Activated T-cell treated with anti-CD3 and anti-CD28 coated beads for 24 hours (primary cell): ENCODE data around the gene KIF18B.
A peak's percentile ranks its signal among the peaks of the same experiment; 100 is the strongest.
"Not testable (repeated sequence)": the region's sequence is repeated elsewhere in the genome, so short reads cannot be mapped to it uniquely, and the experiment has no call there.

Experiments
- DNase-seq: peaks from one replicate; pipeline ENCODE4 v3.0.0-alpha.2; 2020; ENCODE audit warnings: low read depth

The KIF18B gene

GRCh38 chr17:44969144-44969780 lies 21.7 kb upstream of the KIF18B start:
- no peak for DNase-seq

- DNase-seq = peak; percentile 80
These were observed 20.9 kb upstream of the KIF18B start, which contains the start of gene C1QL1 for GRCh38 chr17:44968225-44969143. Gene C1QL1, minus strand, starts transcription at chr17:44968303. Its CDS starts 255 bp downstream, at chr17:44968048.

- DNase-seq = no peak
These were observed 20.3 kb upstream of the KIF18B start for GRCh38 chr17:44967907-44968224.

GRCh38 chr17:44967026-44967906 lies 19.7 kb upstream of the KIF18B start:
- DNase-seq = no peak

GRCh38 chr17:44966348-44967025 lies 18.9 kb upstream of the KIF18B start:
- DNase-seq = no peak

GRCh38 chr17:44965481-44966234 lies 18.1 kb upstream of the KIF18B start:
- DNase-seq = no peak

- DNase-seq = no peak
These were observed 14.4 kb upstream of the KIF18B start for GRCh38 chr17:44961921-44962350.

- no peak for DNase-seq
These were observed 13.1 kb upstream of the KIF18B start for GRCh38 chr17:44960691-44961090.

GRCh38 chr17:44959821-44960531 lies 12.4 kb upstream of the KIF18B start:
- DNase-seq = no peak

- no peak for DNase-seq
These were observed 9.7 kb upstream of the KIF18B start for GRCh38 chr17:44956998-44957981.

- DNase-seq = no peak
These were observed 8.3 kb upstream of the KIF18B start for GRCh38 chr17:44955674-44956425.

GRCh38 chr17:44952946-44953475 lies 5.4 kb upstream of the KIF18B start:
- no peak for DNase-seq

GRCh38 chr17:44948315-44948795 lies 782 bp upstream of the KIF18B start:
- no peak for DNase-seq

GRCh38 chr17:44945652-44946051 lies 1.9 kb downstream of the KIF18B start:
- not testable (repeated sequence) for DNase-seq

GRCh38 chr17:44942456-44942855 lies 5.1 kb downstream of the KIF18B start:
- no peak for DNase-seq

GRCh38 chr17:44941712-44942331 lies 5.8 kb downstream of the KIF18B start:
- no peak for DNase-seq

GRCh38 chr17:44940768-44941167 lies 6.8 kb downstream of the KIF18B start:
- DNase-seq = no peak
